Measurements from ENCODE around the gene LYSET.
A peak's percentile ranks its signal among the peaks of the same experiment; 100 is the strongest.
"Not testable (repeated sequence)": the region's sequence is repeated elsewhere in the genome, so short reads cannot be mapped to it uniquely, and the experiment has no call there.

Gene LYSET

DNA sequence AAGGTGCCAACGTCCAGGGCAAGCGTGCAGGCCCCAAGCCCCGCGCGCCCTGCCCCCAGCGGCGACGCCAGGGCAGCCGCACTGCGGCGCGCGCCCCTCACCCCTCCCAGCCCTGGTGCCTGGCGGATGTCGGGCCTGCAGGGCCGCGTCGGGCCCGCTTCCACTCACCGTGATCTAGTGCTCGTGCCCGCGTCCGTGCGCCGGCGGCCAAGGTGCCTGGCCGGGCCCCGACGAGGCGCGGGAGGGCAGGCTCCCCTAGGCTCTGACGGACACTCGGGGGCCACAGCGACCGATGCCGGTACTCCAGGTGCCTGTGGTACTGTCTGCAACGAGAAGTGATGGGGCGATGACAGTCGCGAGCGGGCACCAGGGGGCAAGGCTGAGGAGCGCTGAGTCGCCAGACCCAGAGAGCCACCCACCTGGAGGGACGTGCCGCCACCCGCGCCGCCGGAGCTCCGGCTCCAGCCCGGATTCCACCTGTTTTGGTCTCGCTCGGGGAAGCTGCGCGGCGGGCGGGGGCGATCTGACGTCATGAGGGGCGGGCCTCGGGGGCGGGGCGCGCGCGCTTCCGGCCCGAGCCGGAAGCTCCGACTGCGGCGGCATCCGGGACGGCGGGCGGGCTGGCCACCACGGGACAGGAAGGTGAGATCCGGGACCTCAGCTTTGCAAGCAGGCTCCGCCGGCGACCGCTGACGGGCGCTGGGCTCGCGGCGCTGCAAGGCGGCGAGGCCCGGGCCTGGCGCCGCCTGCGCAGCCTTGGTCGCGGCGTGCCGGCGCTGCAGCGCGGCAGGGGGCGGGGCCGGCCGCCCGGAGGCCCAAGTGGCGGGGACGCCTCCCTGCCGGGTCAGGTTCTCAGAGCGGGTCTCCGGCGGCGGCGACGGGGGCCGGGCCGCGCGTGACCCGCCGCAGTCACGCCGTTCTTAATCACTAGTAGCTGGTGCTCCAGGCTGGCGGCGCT is at the start of gene LYSET, which contains the start of gene MOAP1:
TSS of gene LYSET (plus strand) at position 927 of the 958 bp plus-strand sequence. CDS start 89 bp downstream, outside the sequence.
TSS of gene MOAP1 (minus strand) at position 507 of the 958 bp plus-strand sequence. CDS start 655 bp downstream, outside the sequence.
- peak; percentile 95 for DNase-seq

DNA sequence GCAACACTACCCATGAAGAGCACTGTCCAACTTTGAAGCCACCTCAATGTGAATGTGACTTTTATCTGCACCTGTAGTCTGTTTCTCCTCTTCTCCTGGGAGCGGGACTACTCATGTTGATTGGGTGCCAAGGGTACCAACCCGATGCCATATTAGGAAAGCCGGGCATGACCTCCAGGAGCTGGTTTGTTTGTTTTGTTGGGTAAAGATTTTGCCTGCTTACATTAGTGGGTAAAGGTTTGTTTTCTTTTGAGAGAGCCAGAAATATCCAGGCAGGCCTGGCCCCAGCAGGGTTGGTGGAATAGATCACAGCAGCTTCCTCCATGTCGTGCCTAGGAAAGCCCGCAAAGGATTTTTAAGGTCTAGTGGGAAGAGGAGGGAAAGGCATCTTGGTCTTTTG is 49.7 kb upstream of the LYSET start:
- DNase-seq = no peak

- DNase-seq = no peak
These were observed 49.1 kb upstream of the LYSET start for GRCh38 chr14:93136009-93136408.

GRCh38 chr14:93136508-93136907 is 48.6 kb upstream of the LYSET start:
- not testable (repeated sequence) for DNase-seq

DNA sequence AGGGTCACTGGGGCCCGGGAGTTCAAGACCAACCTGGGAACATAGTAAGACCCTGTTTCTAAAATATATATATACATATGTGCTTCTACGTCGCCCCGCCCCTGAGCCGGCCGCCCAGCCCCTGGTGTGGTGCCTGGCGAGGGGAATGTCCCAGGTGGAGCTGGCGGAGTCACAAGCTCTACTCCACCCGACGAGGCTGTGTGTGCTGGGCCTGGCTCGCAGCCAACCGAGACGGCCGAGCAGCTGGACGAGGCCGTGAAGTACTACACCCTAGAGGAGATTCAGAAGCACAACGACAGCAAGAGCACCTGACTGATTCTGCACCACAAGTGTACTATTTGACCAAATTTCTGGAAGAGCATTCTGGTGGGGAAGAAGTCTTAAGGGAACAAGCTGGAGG is 47.3 kb upstream of the LYSET start:
- DNase-seq = peak; percentile 22

GRCh38 chr14:93142854-93143652 is 42.1 kb upstream of the LYSET start:
- no peak for DNase-seq

- DNase-seq = no peak
These were observed 39.0 kb upstream of the LYSET start for GRCh38 chr14:93146119-93146518.

GRCh38 chr14:93148979-93149378 is 36.1 kb upstream of the LYSET start:
- DNase-seq = no peak

DNA sequence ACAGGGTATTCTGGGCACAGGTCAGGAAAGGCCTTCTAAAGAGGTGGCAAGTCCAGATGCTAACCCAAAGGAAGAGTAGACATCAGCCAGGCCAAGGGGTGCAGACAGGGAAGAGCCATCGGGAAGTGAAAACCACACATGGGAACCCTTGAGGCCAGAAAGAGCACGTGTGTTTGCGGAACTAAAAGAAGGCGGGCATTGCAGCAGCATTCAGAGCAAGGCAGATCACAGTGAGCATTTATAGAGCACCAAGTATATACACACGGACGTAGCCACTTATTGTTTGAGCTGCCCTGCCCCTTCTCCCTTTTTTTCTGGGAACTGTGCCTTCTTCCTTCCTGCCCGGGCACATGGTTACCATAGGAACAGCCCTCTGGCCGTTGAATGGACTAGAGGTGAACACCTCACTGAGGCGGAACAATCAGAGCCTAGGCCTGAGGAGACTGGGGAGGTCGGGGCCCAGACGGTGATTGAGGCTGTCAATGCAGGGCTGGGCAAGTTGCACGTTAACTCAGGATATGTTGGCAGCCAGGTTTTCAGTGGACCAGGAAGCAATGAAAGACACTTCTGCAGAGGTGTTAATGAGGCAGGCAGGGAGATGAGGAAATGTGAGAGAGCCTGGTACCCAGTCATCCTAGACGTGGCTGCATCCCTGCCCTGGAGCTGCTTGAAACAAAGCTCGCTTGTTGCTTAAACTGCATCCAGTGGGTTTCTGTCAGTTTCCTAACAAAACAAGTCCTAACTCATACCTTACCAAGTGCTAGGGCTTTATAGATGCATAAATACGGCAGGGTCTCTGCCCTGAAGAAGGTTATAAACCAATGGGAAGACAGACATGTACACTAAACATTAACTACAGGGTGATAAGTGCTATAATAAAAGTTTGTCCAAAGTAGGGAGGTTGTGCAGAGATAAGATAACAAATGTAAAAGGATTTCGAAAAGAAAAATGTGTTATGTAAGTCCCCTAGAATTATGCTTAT is 34.6 kb upstream of the LYSET start:
- DNase-seq = no peak

DNA sequence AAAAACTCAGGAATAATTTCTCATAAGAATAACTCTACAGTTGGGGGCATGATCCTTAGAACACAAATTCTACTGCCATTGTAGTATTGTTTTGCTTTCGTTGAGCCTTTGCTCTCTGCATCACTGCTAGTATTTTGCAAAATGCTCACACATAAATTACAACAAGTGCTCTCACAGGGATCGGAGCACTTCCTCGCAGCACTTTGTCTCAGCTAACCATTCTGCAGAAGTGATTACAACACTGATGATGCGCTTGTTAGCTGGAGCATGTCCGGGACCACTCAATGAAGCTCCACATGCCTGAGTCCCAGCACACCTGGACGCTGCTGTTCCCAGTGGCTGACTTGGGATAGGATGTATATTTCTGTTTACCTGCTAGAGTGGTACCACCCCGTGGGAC is 32.0 kb upstream of the LYSET start:
- DNase-seq = no peak

GRCh38 chr14:93155667-93156066 is 29.4 kb upstream of the LYSET start:
- no peak for DNase-seq

- DNase-seq = no peak
These were observed 28.3 kb upstream of the LYSET start for GRCh38 chr14:93156693-93157369.

GRCh38 chr14:93158349-93158748 is 26.8 kb upstream of the LYSET start:
- not testable (repeated sequence) for DNase-seq

GRCh38 chr14:93159625-93160352 is 25.3 kb upstream of the LYSET start:
- DNase-seq = not testable (repeated sequence)

DNA sequence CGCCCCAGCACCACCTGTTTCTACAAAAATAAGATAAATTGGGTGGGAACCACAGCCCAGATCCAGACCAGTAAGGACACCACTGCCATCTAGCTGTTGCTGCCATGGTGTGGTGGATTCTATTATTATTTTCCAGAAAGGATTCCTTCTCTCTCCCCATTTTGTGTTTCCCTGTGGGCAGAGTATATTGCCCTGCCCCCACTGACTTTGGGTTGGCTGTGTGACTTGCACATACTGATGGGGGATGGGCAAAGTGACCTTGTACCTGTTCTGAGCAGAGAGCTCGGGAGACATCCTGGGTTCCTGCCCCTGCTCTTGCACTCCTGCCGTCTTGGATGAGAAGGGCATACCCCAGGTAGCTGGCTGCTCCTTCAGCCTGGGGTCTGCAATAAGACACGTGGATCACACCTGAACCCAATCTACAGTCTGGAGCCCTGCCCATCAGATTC is 24.7 kb upstream of the LYSET start:
- DNase-seq = peak; percentile 81

GRCh38 chr14:93161411-93161940 is 23.6 kb upstream of the LYSET start:
- no peak for DNase-seq

- DNase-seq = peak; percentile 86
These were observed 21.6 kb upstream of the LYSET start for GRCh38 chr14:93163564-93163963.

DNA sequence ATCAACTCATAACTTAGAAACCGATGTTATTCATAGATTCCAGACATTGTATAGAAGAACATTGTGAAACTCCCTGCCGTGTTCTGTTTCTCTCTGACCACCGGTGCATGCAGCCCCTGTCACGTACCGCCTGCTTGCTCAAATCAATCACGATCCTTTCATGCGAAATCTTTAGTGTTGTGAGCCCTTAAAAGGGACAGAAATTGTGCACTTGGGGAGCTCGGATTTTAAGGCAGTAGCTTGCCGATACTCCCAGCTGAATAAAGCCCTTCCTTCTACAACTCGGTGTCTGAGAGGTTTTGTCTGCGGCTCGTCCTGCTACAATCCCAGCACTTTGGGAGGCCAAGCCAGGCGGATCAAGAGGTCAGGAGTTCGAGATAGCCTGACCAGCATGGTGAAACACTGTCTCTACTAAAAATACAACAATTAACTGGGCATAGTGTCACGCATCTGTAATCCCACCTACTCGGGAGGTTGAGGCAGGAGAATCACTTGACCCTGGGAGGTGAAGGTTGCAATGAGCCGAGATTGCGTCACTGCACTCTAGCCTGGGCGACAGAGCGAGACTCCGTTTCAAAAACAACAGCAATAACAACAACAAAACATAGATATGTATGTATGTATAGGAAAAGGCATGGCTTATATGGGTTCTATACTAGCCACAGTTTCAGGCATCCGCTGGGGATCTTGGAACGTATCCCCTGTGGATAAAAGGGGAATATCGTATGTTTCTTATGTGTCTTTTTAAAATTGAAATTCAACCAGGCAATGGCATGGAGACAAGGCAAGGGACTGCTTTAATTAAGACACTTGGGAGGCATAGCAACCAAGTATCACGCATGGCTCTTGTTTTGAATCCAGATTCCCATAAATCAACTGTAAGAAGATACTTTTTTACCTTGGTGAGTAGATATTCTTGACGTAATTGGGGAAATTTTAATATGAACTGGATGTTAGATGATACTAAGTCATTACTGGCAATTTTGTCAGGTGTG is 19.5 kb upstream of the LYSET start:
- DNase-seq = not testable (repeated sequence)

- DNase-seq = not testable (repeated sequence)
These were observed 16.5 kb upstream of the LYSET start for GRCh38 chr14:93168610-93169009.

Data from hematopoietic multipotent progenitor cell treated with erythropoietin and hydrocortisone succinate and interleukin-3 and kit ligand, for 4 days (in vitro differentiated cells).